ENCODE results near the gene MATN1.

MATN1 gene

GRCh38 chr1:30696831-30697230, 26.6 kb downstream of the MATN1 start:
- ATAC-seq (ENCODE audit: low read depth): no peak
- DNase-seq (ENCODE audit: low spot score): peak; percentile 16
- Histone ChIP-seq H3K36me3 (ENCODE audit: low read depth) (no peaks in the 10 kb centered on the region), H3K9me3 (ENCODE audit: severe bottlenecking) (no peaks in the 10 kb centered on the region), H3K27me3 (ENCODE audit: insufficient read depth, poor library complexity, severe bottlenecking) (no peaks in the 10 kb centered on the region), H3K4me3 (ENCODE audit: severe bottlenecking) (no peak overlapping the region), H3K4me1 (ENCODE audit: insufficient read depth, poor library complexity, severe bottlenecking) (peaks cover 4% of the 10 kb centered on the region), H3K27ac (ENCODE audit: poor library complexity, severe bottlenecking) (no peak overlapping the region)
- TF ChIP-seq CTCF (IDR thresholded peaks at IDR 0.05; ENCODE audit: poor library complexity, severe bottlenecking): no peak

GRCh38 chr1:30695439-30695841, 27.9 kb downstream of the MATN1 start:
- Histone ChIP-seq H3K36me3 (ENCODE audit: low read depth) (no peaks in the 10 kb centered on the region), H3K27ac (ENCODE audit: poor library complexity, severe bottlenecking) (no peak overlapping the region), H3K9me3 (ENCODE audit: severe bottlenecking) (no peaks in the 10 kb centered on the region), H3K27me3 (ENCODE audit: insufficient read depth, poor library complexity, severe bottlenecking) (no peaks in the 10 kb centered on the region), H3K4me1 (ENCODE audit: insufficient read depth, poor library complexity, severe bottlenecking) (no peaks in the 10 kb centered on the region), H3K4me3 (ENCODE audit: severe bottlenecking) (no peak overlapping the region)
- TF ChIP-seq CTCF (IDR thresholded peaks at IDR 0.05; ENCODE audit: poor library complexity, severe bottlenecking): no peak
- ATAC-seq (ENCODE audit: low read depth) (no peak), DNase-seq (ENCODE audit: low spot score) (no peak)

- Histone ChIP-seq H3K27ac (ENCODE audit: poor library complexity, severe bottlenecking) (no peak overlapping the region), H3K4me1 (ENCODE audit: insufficient read depth, poor library complexity, severe bottlenecking) (no peaks in the 10 kb centered on the region), H3K9me3 (ENCODE audit: severe bottlenecking) (no peaks in the 10 kb centered on the region), H3K36me3 (ENCODE audit: low read depth) (no peaks in the 10 kb centered on the region), H3K4me3 (ENCODE audit: severe bottlenecking) (no peak overlapping the region), H3K27me3 (ENCODE audit: insufficient read depth, poor library complexity, severe bottlenecking) (no peaks in the 10 kb centered on the region)
- DNase-seq (ENCODE audit: low spot score) (no peak), ATAC-seq (ENCODE audit: low read depth) (no peak)
- TF ChIP-seq CTCF (IDR thresholded peaks at IDR 0.05; ENCODE audit: poor library complexity, severe bottlenecking): no peak
These were observed 28.9 kb downstream of the MATN1 start for GRCh38 chr1:30694280-30695175.

GRCh38 chr1:30693822-30694221, 29.6 kb downstream of the MATN1 start:
- Histone ChIP-seq H3K36me3 (ENCODE audit: low read depth) (no peaks in the 10 kb centered on the region), H3K4me3 (ENCODE audit: severe bottlenecking) (no peak overlapping the region), H3K4me1 (ENCODE audit: insufficient read depth, poor library complexity, severe bottlenecking) (no peaks in the 10 kb centered on the region), H3K27ac (ENCODE audit: poor library complexity, severe bottlenecking) (no peak overlapping the region), H3K27me3 (ENCODE audit: insufficient read depth, poor library complexity, severe bottlenecking) (no peaks in the 10 kb centered on the region), H3K9me3 (ENCODE audit: severe bottlenecking) (no peaks in the 10 kb centered on the region)
- TF ChIP-seq CTCF (IDR thresholded peaks at IDR 0.05; ENCODE audit: poor library complexity, severe bottlenecking): no peak
- DNase-seq (ENCODE audit: low spot score) (no peak), ATAC-seq (ENCODE audit: low read depth) (no peak)

- no peaks in the 10 kb centered on the region for H3K27me3 ChIP-seq (ENCODE audit: insufficient read depth, poor library complexity, severe bottlenecking)
- no peak for TF ChIP-seq CTCF (IDR thresholded peaks at IDR 0.05; ENCODE audit: poor library complexity, severe bottlenecking)
- no peaks in the 10 kb centered on the region for H3K4me1 ChIP-seq (ENCODE audit: insufficient read depth, poor library complexity, severe bottlenecking)
These were observed 30.0 kb downstream of the MATN1 start for GRCh38 chr1:30693366-30693765.

More at GRCh38 chr1:30693366-30693765, 30.0 kb downstream of the MATN1 start:
- Histone ChIP-seq H3K36me3 (ENCODE audit: low read depth) (no peaks in the 10 kb centered on the region), H3K9me3 (ENCODE audit: severe bottlenecking) (no peaks in the 10 kb centered on the region), H3K27ac (ENCODE audit: poor library complexity, severe bottlenecking) (no peak overlapping the region), H3K4me3 (ENCODE audit: severe bottlenecking) (no peak overlapping the region)
- ATAC-seq (ENCODE audit: low read depth) (no peak), DNase-seq (ENCODE audit: low spot score) (no peak)

Measured in RWPE2 (cell line).